ENCODE data around the gene PRR7. TPM values are rescaled to one million over a fixed set of nuclear protein-coding genes. Genes with fewer than 3 reads are reported as not detected.

The PRR7 gene
- total and polyA plus RNA-seq, 9 donors: 0.51 to 11.4 (median 2.0) TPM; not detected in 1

- Histone ChIP-seq H3K4me1 (ENCODE audit: insufficient read depth) (peaks cover 11% of the 10 kb centered on the region), H3K36me3 (no peaks in the 10 kb centered on the region), H3K4me3 (peak within 1 kb of the TSS; percentile 65), H3K27me3 (no peaks in the 10 kb centered on the region), H3K27ac (peak within 1 kb of the TSS; percentile 88 to 91), H3K9me3 (no peaks in the 10 kb centered on the region)
- no peak for TF ChIP-seq EP300 (IDR thresholded peaks at IDR 0.05)
- TF ChIP-seq POLR2A (IDR thresholded peaks at IDR 0.05): peak; percentile 34
- TF ChIP-seq CTCF (IDR thresholded peaks at IDR 0.05): no peak
- DNase-seq: peak; percentile 50 to 78 (median 67)
- intact Hi-C loops (cut with DNase I): no loop called here
- 0% methylated on average over 46 to 82 of the region's 82 CpGs for WGBS, 3 donors
Measured at GRCh38 chr5:177426566-177427210, 19.9 kb upstream of the PRR7 start, which contains the start of gene GRK6. TSS of gene GRK6 (plus strand) at chr5:177426676. CDS start at chr5:177426846, 170 bp downstream.

- Histone ChIP-seq H3K4me1 (ENCODE audit: insufficient read depth) (peaks cover 11% of the 10 kb centered on the region), H3K36me3 (no peaks in the 10 kb centered on the region), H3K4me3 (peak overlapping the region; percentile 65), H3K9me3 (no peaks in the 10 kb centered on the region), H3K27ac (peak overlapping the region; percentile 56 to 65), H3K27me3 (no peaks in the 10 kb centered on the region)
- 15 to 18% (median 15%) methylated on average over 11 of the region's 11 CpGs for WGBS, 3 donors
- TF ChIP-seq POLR2A (IDR thresholded peaks at IDR 0.05): no peak
- no peak for TF ChIP-seq EP300 (IDR thresholded peaks at IDR 0.05)
- no peak for TF ChIP-seq CTCF (IDR thresholded peaks at IDR 0.05)
- intact Hi-C loops (cut with DNase I): no loop called here
- no peak for DNase-seq
Measured at GRCh38 chr5:177427211-177427822, 19.3 kb upstream of the PRR7 start.

GRCh38 chr5:177427919-177428573 lies 18.6 kb upstream of the PRR7 start:
- DNase-seq: peak in 1 of 5 donors; percentile 26
- H3K4me3 ChIP-seq: no peak overlapping the region
- 73 to 88% (median 83%) methylated on average over 11 of the region's 11 CpGs for WGBS, 3 donors
- H3K27ac ChIP-seq: peak overlapping the region in 1 of 2 donors; percentile 21
- no peaks in the 10 kb centered on the region for H3K36me3 ChIP-seq
- H3K27me3 ChIP-seq: no peaks in the 10 kb centered on the region
- peaks cover 11% of the 10 kb centered on the region for H3K4me1 ChIP-seq (ENCODE audit: insufficient read depth)
- no peaks in the 10 kb centered on the region for H3K9me3 ChIP-seq
- intact Hi-C loops (cut with DNase I): no loop called here
- TF ChIP-seq EP300 (IDR thresholded peaks at IDR 0.05) (no peak), POLR2A (IDR thresholded peaks at IDR 0.05) (no peak), CTCF (IDR thresholded peaks at IDR 0.05) (no peak)

GRCh38 chr5:177428574-177429217 lies 17.9 kb upstream of the PRR7 start:
- Histone ChIP-seq H3K4me3 (no peak overlapping the region), H3K27me3 (no peaks in the 10 kb centered on the region), H3K36me3 (no peaks in the 10 kb centered on the region), H3K27ac (no peak overlapping the region), H3K9me3 (no peaks in the 10 kb centered on the region), H3K4me1 (ENCODE audit: insufficient read depth) (peaks cover 11% of the 10 kb centered on the region)
- WGBS, 3 donors: 86 to 89% (median 89%) methylated on average over 9 to 10 of the region's 10 CpGs
- no peak for TF ChIP-seq EP300 (IDR thresholded peaks at IDR 0.05)
- no peak for TF ChIP-seq CTCF (IDR thresholded peaks at IDR 0.05)
- TF ChIP-seq POLR2A (IDR thresholded peaks at IDR 0.05): no peak
- no peak for DNase-seq
- intact Hi-C loops (cut with DNase I): no loop called here
